ENCODE measurements around the gene ACAT2.
"Not testable (repeated sequence)": the region's sequence is repeated elsewhere in the genome, so short reads cannot be mapped to it uniquely, and the experiment has no call there.

DNA sequence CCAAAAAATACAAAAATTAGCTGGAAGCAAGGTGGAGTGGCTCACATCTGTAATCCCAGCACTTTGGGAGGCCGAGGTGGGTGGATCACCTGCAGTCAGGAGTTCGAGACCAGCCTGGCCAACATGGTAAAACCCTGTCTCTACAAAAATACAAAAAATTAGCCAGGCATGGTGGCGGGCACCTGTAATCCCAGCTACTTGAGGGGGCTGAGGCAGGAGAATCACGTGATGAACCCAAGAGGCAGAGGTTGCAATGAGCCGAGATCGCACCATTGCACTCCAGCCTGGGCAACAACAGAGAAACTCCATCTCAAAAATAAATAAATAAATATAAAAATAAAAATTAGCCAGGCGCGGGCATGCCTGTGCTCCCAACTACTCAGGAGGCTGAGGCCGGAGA is 62.8 kb downstream of the ACAT2 start:
- TF ChIP-seq, protein P1, sequence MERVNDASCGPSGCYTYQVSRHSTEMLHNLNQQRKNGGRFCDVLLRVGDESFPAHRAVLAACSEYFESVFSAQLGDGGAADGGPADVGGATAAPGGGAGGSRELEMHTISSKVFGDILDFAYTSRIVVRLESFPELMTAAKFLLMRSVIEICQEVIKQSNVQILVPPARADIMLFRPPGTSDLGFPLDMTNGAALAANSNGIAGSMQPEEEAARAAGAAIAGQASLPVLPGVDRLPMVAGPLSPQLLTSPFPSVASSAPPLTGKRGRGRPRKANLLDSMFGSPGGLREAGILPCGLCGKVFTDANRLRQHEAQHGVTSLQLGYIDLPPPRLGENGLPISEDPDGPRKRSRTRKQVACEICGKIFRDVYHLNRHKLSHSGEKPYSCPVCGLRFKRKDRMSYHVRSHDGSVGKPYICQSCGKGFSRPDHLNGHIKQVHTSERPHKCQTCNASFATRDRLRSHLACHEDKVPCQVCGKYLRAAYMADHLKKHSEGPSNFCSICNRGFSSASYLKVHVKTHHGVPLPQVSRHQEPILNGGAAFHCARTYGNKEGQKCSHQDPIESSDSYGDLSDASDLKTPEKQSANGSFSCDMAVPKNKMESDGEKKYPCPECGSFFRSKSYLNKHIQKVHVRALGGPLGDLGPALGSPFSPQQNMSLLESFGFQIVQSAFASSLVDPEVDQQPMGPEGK (CRISPR knock-in tag; IDR thresholded peaks at IDR 0.05; ENCODE audit: borderline replicate concordance): not testable (repeated sequence)
- TF ChIP-seq ZC3H10 (CRISPR knock-in tag; IDR thresholded peaks at IDR 0.05); RARB (CRISPR knock-in tag; IDR thresholded peaks at IDR 0.05); TOX (CRISPR knock-in tag; IDR thresholded peaks at IDR 0.05; ENCODE audit: borderline replicate concordance); ZFP3 (CRISPR knock-in tag; IDR thresholded peaks at IDR 0.05): not testable (repeated sequence)
- TF ChIP-seq, protein P2, sequence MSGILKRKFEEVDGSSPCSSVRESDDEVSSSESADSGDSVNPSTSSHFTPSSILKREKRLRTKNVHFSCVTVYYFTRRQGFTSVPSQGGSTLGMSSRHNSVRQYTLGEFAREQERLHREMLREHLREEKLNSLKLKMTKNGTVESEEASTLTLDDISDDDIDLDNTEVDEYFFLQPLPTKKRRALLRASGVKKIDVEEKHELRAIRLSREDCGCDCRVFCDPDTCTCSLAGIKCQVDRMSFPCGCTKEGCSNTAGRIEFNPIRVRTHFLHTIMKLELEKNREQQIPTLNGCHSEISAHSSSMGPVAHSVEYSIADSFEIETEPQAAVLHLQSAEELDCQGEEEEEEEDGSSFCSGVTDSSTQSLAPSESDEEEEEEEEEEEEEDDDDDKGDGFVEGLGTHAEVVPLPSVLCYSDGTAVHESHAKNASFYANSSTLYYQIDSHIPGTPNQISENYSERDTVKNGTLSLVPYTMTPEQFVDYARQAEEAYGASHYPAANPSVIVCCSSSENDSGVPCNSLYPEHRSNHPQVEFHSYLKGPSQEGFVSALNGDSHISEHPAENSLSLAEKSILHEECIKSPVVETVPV (CRISPR knock-in tag; IDR thresholded peaks at IDR 0.05): not testable (repeated sequence)
- TF ChIP-seq, protein P3, sequence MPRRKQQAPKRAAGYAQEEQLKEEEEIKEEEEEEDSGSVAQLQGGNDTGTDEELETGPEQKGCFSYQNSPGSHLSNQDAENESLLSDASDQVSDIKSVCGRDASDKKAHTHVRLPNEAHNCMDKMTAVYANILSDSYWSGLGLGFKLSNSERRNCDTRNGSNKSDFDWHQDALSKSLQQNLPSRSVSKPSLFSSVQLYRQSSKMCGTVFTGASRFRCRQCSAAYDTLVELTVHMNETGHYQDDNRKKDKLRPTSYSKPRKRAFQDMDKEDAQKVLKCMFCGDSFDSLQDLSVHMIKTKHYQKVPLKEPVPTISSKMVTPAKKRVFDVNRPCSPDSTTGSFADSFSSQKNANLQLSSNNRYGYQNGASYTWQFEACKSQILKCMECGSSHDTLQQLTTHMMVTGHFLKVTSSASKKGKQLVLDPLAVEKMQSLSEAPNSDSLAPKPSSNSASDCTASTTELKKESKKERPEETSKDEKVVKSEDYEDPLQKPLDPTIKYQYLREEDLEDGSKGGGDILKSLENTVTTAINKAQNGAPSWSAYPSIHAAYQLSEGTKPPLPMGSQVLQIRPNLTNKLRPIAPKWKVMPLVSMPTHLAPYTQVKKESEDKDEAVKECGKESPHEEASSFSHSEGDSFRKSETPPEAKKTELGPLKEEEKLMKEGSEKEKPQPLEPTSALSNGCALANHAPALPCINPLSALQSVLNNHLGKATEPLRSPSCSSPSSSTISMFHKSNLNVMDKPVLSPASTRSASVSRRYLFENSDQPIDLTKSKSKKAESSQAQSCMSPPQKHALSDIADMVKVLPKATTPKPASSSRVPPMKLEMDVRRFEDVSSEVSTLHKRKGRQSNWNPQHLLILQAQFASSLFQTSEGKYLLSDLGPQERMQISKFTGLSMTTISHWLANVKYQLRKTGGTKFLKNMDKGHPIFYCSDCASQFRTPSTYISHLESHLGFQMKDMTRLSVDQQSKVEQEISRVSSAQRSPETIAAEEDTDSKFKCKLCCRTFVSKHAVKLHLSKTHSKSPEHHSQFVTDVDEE (CRISPR knock-in tag; IDR thresholded peaks at IDR 0.05): not testable (repeated sequence)
